ENCODE measurements around the gene GGT6.
"Not testable (repeated sequence)": the region's sequence is repeated elsewhere in the genome, so short reads cannot be mapped to it uniquely, and the experiment has no call there.

Gene GGT6

DNA sequence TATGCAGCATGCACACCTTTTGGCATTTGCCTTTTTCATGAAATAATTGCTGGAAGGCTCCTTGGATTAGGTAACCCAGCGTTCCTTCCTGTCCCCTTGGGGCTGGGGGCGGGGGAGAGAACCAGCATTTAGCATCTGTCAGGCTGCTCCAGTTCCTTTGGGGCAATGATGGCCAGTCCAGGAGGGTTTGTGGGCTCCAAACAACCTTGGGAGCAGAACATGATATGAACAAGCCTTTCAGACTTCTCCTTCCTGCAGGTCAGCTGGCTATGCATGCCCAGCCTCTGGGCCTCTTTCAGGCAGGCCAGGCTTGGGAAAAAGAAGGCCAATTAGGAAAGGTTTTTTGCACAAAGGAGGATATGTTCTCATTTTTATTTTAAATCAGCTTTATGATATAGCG, 22.8 kb upstream of the GGT6 start:
- no peak overlapping the region for H3K9ac ChIP-seq (ENCODE audit: low read length)

GRCh38 chr17:4582691-4583090, 22.3 kb upstream of the GGT6 start:
- Histone ChIP-seq H3K36me3 (ENCODE audit: control insufficient read depth, insufficient read depth, low read length) (no peaks in the 10 kb centered on the region), H2AK5ac (ENCODE audit: low read length) (no peak overlapping the region), H3K4ac (ENCODE audit: low read depth, low read length) (no peak overlapping the region), H2BK5ac (ENCODE audit: low read length) (no peak overlapping the region), H3K4me3 (ENCODE audit: low read length) (no peak overlapping the region), H3K18ac (ENCODE audit: low read length) (no peak overlapping the region), H2BK120ac (ENCODE audit: low read depth, low read length) (no peak overlapping the region), H3K56ac (ENCODE audit: low read length) (no peak overlapping the region), H4K5ac (ENCODE audit: low read length) (no peak overlapping the region), H2BK15ac (replicated peaks; ENCODE audit: low read depth) (no peak overlapping the region), H3K27me3 (ENCODE audit: insufficient read depth, low read length, poor library complexity) (peaks cover 15% of the 10 kb centered on the region), H3K79me1 (ENCODE audit: low read length) (no peaks in the 10 kb centered on the region), H3K4me2 (ENCODE audit: low read length) (no peak overlapping the region), H4K8ac (ENCODE audit: low read depth, low read length) (no peak overlapping the region), H3K23ac (ENCODE audit: low read length) (no peak overlapping the region), H3K79me2 (ENCODE audit: control insufficient read depth, insufficient read depth, low read length) (no peaks in the 10 kb centered on the region), H3K27ac (ENCODE audit: low read depth, low read length) (no peak overlapping the region), H3K9ac (ENCODE audit: low read length) (no peak overlapping the region), H3K4me1 (ENCODE audit: control insufficient read depth, low read depth, low read length) (no peaks in the 10 kb centered on the region)
- WGBS (ENCODE audit: extremely low coverage, insufficient coverage, low lambda C conversion rate), result no CpG with 5 or more reads among the region's 8 CpGs
- DNase-seq, result no peak

More for the DNA sequence above, 22.8 kb upstream of the GGT6 start:
- Histone ChIP-seq H4K5ac (ENCODE audit: low read length) (no peak overlapping the region), H3K4ac (ENCODE audit: low read depth, low read length) (no peak overlapping the region), H3K56ac (ENCODE audit: low read length) (no peak overlapping the region), H3K4me3 (ENCODE audit: low read length) (no peak overlapping the region), H3K27me3 (ENCODE audit: insufficient read depth, low read length, poor library complexity) (peaks cover 15% of the 10 kb centered on the region), H4K8ac (ENCODE audit: low read depth, low read length) (no peak overlapping the region), H3K23ac (ENCODE audit: low read length) (no peak overlapping the region), H2BK5ac (ENCODE audit: low read length) (no peak overlapping the region), H2AK5ac (ENCODE audit: low read length) (no peak overlapping the region), H3K79me1 (ENCODE audit: low read length) (no peaks in the 10 kb centered on the region), H3K79me2 (ENCODE audit: control insufficient read depth, insufficient read depth, low read length) (no peaks in the 10 kb centered on the region), H3K4me2 (ENCODE audit: low read length) (no peak overlapping the region), H3K4me1 (ENCODE audit: control insufficient read depth, low read depth, low read length) (no peaks in the 10 kb centered on the region), H3K36me3 (ENCODE audit: control insufficient read depth, insufficient read depth, low read length) (no peaks in the 10 kb centered on the region), H3K27ac (ENCODE audit: low read depth, low read length) (no peak overlapping the region), H2BK15ac (replicated peaks; ENCODE audit: low read depth) (no peak overlapping the region), H2BK120ac (ENCODE audit: low read depth, low read length) (no peak overlapping the region), H3K18ac (ENCODE audit: low read length) (no peak overlapping the region)
- DNase-seq, result no peak
- no CpG with 5 or more reads among the region's 3 CpGs for WGBS (ENCODE audit: extremely low coverage, insufficient coverage, low lambda C conversion rate)

DNA sequence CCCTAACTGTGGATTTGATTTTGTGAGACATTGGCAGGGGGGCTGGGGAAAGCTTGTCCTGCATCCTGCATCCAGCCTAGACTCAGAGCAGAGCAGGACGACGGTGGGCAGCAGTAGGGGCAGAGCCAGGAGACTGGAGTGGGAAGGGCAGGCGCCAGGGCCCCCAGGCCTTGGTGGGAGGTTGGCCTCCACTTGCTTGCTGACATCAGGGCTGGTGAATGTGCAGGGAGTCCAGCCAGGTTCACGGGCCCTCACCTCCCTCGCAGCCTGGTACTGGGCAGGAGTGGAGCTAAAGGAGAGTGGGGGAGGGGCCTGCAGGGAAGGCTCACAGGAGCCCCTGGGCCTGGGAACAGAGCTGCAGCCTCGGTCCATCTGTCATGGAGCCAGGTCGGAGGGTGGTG, 21.7 kb upstream of the GGT6 start:
- Histone ChIP-seq H3K79me1 (ENCODE audit: low read length) (no peaks in the 10 kb centered on the region), H3K36me3 (ENCODE audit: control insufficient read depth, insufficient read depth, low read length) (no peaks in the 10 kb centered on the region), H3K4me3 (ENCODE audit: low read length) (no peak overlapping the region), H3K4me2 (ENCODE audit: low read length) (no peak overlapping the region), H4K5ac (ENCODE audit: low read length) (no peak overlapping the region), H2BK15ac (replicated peaks; ENCODE audit: low read depth) (no peak overlapping the region), H2BK120ac (ENCODE audit: low read depth, low read length) (no peak overlapping the region), H3K18ac (ENCODE audit: low read length) (no peak overlapping the region), H2BK5ac (ENCODE audit: low read length) (no peak overlapping the region), H3K4ac (ENCODE audit: low read depth, low read length) (no peak overlapping the region), H3K4me1 (ENCODE audit: control insufficient read depth, low read depth, low read length) (no peaks in the 10 kb centered on the region), H3K27me3 (ENCODE audit: insufficient read depth, low read length, poor library complexity) (peaks cover 15% of the 10 kb centered on the region), H3K9ac (ENCODE audit: low read length) (no peak overlapping the region), H3K27ac (ENCODE audit: low read depth, low read length) (no peak overlapping the region), H3K79me2 (ENCODE audit: control insufficient read depth, insufficient read depth, low read length) (no peaks in the 10 kb centered on the region), H3K56ac (ENCODE audit: low read length) (no peak overlapping the region), H3K23ac (ENCODE audit: low read length) (no peak overlapping the region), H4K8ac (ENCODE audit: low read depth, low read length) (no peak overlapping the region), H2AK5ac (ENCODE audit: low read length) (no peak overlapping the region)
- WGBS (ENCODE audit: extremely low coverage, insufficient coverage, low lambda C conversion rate), result no CpG with 5 or more reads among the region's 7 CpGs
- no peak for DNase-seq

- Histone ChIP-seq H3K56ac (ENCODE audit: low read length) (no peak overlapping the region), H2BK120ac (ENCODE audit: low read depth, low read length) (no peak overlapping the region), H3K79me1 (ENCODE audit: low read length) (no peaks in the 10 kb centered on the region), H2AK5ac (ENCODE audit: low read length) (no peak overlapping the region), H3K4me2 (ENCODE audit: low read length) (no peak overlapping the region), H3K4me1 (ENCODE audit: control insufficient read depth, low read depth, low read length) (no peaks in the 10 kb centered on the region), H2BK15ac (replicated peaks; ENCODE audit: low read depth) (no peak overlapping the region), H4K8ac (ENCODE audit: low read depth, low read length) (no peak overlapping the region), H3K4ac (ENCODE audit: low read depth, low read length) (no peak overlapping the region), H3K23ac (ENCODE audit: low read length) (no peak overlapping the region), H4K5ac (ENCODE audit: low read length) (no peak overlapping the region), H3K79me2 (ENCODE audit: control insufficient read depth, insufficient read depth, low read length) (no peaks in the 10 kb centered on the region), H2BK5ac (ENCODE audit: low read length) (no peak overlapping the region), H3K9ac (ENCODE audit: low read length) (no peak overlapping the region), H3K18ac (ENCODE audit: low read length) (no peak overlapping the region), H3K27ac (ENCODE audit: low read depth, low read length) (no peak overlapping the region), H3K4me3 (ENCODE audit: low read length) (no peak overlapping the region), H3K36me3 (ENCODE audit: control insufficient read depth, insufficient read depth, low read length) (no peaks in the 10 kb centered on the region), H3K27me3 (ENCODE audit: insufficient read depth, low read length, poor library complexity) (peaks cover 10% of the 10 kb centered on the region)
- no peak for DNase-seq
- WGBS (ENCODE audit: extremely low coverage, insufficient coverage, low lambda C conversion rate), result no CpG with 5 or more reads among the region's 7 CpGs
Observed at GRCh38 chr17:4580291-4580690, 19.9 kb upstream of the GGT6 start.

DNA sequence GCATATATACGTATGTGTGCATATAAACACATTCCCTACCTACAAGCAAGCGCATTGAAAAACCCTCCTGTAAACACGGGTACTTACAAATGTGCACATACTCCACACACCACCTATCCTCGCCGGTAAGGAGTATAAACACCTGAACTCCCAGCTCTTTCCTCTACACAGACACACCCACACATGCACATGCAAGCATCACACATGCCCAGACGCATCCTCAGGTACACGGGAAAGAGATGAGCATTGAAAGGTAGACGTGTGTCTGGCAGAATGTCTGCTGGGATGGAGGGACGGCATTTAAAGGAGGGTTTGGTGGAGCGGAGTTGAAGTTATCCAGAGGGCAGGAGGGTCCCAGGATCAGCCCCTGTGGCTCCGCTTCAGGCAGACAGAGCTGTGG, 19.3 kb upstream of the GGT6 start:
- no peak for DNase-seq

GRCh38 chr17:4578349-4578748, 18.0 kb upstream of the GGT6 start:
- H3K18ac ChIP-seq (ENCODE audit: low read length); H3K79me1 ChIP-seq (ENCODE audit: low read length); H3K36me3 ChIP-seq (ENCODE audit: control insufficient read depth, insufficient read depth, low read length); DNase-seq; H3K4me1 ChIP-seq (ENCODE audit: control insufficient read depth, low read depth, low read length); H3K4me3 ChIP-seq (ENCODE audit: low read length); H3K56ac ChIP-seq (ENCODE audit: low read length); H2AK5ac ChIP-seq (ENCODE audit: low read length); H3K27me3 ChIP-seq (ENCODE audit: insufficient read depth, low read length, poor library complexity); H3K23ac ChIP-seq (ENCODE audit: low read length); H4K8ac ChIP-seq (ENCODE audit: low read depth, low read length); H3K79me2 ChIP-seq (ENCODE audit: control insufficient read depth, insufficient read depth, low read length); H2BK120ac ChIP-seq (ENCODE audit: low read depth, low read length); H3K4me2 ChIP-seq (ENCODE audit: low read length); H3K27ac ChIP-seq (ENCODE audit: low read depth, low read length); H2BK5ac ChIP-seq (ENCODE audit: low read length); H3K4ac ChIP-seq (ENCODE audit: low read depth, low read length); H3K9ac ChIP-seq (ENCODE audit: low read length); H2BK15ac ChIP-seq (replicated peaks; ENCODE audit: low read depth); H4K5ac ChIP-seq (ENCODE audit: low read length): not testable (repeated sequence)
- WGBS (ENCODE audit: extremely low coverage, insufficient coverage, low lambda C conversion rate), result no CpG with 5 or more reads among the region's 24 CpGs

More for the DNA sequence above, 19.3 kb upstream of the GGT6 start:
- no peaks in the 10 kb centered on the region for H3K79me1 ChIP-seq (ENCODE audit: low read length)
- H2BK15ac ChIP-seq (replicated peaks; ENCODE audit: low read depth), result no peak overlapping the region
- H3K79me2 ChIP-seq (ENCODE audit: control insufficient read depth, insufficient read depth, low read length), result no peaks in the 10 kb centered on the region
- no peak overlapping the region for H3K23ac ChIP-seq (ENCODE audit: low read length)
- H3K4ac ChIP-seq (ENCODE audit: low read depth, low read length), result no peak overlapping the region
- no peaks in the 10 kb centered on the region for H3K36me3 ChIP-seq (ENCODE audit: control insufficient read depth, insufficient read depth, low read length)
- H3K56ac ChIP-seq (ENCODE audit: low read length), result no peak overlapping the region
- no peak overlapping the region for H3K18ac ChIP-seq (ENCODE audit: low read length)
- H3K4me2 ChIP-seq (ENCODE audit: low read length), result no peak overlapping the region
- no peak overlapping the region for H3K4me3 ChIP-seq (ENCODE audit: low read length)
- H4K5ac ChIP-seq (ENCODE audit: low read length), result no peak overlapping the region
- H3K4me1 ChIP-seq (ENCODE audit: control insufficient read depth, low read depth, low read length), result no peaks in the 10 kb centered on the region
- H2BK120ac ChIP-seq (ENCODE audit: low read depth, low read length), result no peak overlapping the region
- H3K27ac ChIP-seq (ENCODE audit: low read depth, low read length), result no peak overlapping the region
- no peak overlapping the region for H4K8ac ChIP-seq (ENCODE audit: low read depth, low read length)
- H2AK5ac ChIP-seq (ENCODE audit: low read length), result no peak overlapping the region
- H3K27me3 ChIP-seq (ENCODE audit: insufficient read depth, low read length, poor library complexity), result peaks cover 5% of the 10 kb centered on the region
- H3K9ac ChIP-seq (ENCODE audit: low read length), result no peak overlapping the region
- no CpG with 5 or more reads among the region's 11 CpGs for WGBS (ENCODE audit: extremely low coverage, insufficient coverage, low lambda C conversion rate)
- no peak overlapping the region for H2BK5ac ChIP-seq (ENCODE audit: low read length)
